Loucy (cell line): ENCODE results near the gene ADAMTSL2.

Source experiments
- EZH2phosphoT487 ChIP-seq: fragments of 200-600 bp; IDR thresholded peaks from 2 replicates; pipeline ENCODE4 v1.6.1; 2018; ENCODE audit warnings: antibody characterized with exemption, mild to moderate bottlenecking, moderate library complexity, borderline replicate concordance
- TF ChIP-seq, protein P1 (sequence below): fragments of 200-600 bp; sonication (generic); conservative IDR thresholded peaks from 2 replicates; pipeline ENCODE4 v1.5.1; 2014; ENCODE audit warnings: mild to moderate bottlenecking, antibody characterized with exemption, low read length

DNA sequence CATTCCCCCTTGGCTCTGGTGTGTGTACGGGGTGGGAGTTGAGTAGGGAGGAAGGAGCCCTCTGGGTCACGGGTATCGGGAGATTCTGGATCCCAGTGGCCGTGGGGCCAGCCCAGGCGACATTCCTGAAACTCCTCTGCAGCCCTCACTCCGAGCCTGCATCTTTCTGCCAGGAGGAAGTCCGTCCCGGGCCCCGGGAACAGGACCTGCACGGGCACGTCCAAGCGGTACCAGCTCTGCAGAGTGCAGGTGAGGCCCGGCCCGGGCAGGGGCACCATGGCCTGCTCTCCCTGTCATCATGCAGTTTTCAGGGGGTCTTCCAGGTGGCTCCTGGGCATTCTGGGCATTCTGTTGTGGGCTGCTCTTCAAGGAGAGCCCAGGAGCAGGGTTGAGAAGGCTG, 3.7 kb downstream of the ADAMTSL2 start:
- TF ChIP-seq, protein P1, sequence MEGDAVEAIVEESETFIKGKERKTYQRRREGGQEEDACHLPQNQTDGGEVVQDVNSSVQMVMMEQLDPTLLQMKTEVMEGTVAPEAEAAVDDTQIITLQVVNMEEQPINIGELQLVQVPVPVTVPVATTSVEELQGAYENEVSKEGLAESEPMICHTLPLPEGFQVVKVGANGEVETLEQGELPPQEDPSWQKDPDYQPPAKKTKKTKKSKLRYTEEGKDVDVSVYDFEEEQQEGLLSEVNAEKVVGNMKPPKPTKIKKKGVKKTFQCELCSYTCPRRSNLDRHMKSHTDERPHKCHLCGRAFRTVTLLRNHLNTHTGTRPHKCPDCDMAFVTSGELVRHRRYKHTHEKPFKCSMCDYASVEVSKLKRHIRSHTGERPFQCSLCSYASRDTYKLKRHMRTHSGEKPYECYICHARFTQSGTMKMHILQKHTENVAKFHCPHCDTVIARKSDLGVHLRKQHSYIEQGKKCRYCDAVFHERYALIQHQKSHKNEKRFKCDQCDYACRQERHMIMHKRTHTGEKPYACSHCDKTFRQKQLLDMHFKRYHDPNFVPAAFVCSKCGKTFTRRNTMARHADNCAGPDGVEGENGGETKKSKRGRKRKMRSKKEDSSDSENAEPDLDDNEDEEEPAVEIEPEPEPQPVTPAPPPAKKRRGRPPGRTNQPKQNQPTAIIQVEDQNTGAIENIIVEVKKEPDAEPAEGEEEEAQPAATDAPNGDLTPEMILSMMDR, result no peak
- no peak for TF ChIP-seq EZH2phosphoT487
